ENCODE data around the gene SLC37A1.

SLC37A1 gene

DNA sequence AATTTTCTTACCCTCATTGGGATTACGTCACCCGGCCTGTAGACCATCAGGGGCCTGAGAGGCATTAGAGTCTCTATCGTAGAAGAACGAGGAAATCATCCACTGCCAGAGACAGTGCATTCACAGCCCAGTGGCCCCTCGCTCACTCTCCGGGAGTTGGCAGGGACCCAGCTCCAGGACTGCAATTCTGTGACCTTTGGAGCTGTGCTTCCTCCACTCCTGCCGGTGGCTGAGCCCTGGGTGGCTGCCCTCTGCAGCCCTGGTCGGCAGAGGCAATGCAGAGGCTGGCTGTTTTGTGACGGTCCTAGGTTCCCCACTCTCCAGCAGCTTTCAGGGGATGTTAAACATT, 12.7 kb downstream of the SLC37A1 start:
- DNase-seq (ENCODE audit: low read depth, low spot score): no peak

DNA sequence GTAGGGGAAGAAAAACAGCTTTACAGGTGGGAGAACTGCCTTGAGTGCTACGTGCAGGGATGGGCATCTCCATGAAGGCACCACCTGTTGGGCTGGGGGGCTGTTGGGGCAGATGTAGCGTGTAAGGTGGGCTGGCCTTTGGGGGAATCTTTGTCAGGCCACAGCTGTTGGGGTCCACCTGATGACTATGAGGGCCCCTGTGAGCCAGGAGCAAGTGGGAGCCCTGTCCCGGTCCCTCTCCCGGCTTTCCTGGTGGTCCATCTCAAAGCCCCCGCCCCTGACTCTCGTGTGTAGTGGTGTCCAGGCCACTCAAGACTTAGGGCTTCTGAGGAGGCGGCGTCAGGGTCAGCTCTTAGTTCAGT, 13.5 kb downstream of the SLC37A1 start:
- DNase-seq (ENCODE audit: low read depth, low spot score): no peak

DNA sequence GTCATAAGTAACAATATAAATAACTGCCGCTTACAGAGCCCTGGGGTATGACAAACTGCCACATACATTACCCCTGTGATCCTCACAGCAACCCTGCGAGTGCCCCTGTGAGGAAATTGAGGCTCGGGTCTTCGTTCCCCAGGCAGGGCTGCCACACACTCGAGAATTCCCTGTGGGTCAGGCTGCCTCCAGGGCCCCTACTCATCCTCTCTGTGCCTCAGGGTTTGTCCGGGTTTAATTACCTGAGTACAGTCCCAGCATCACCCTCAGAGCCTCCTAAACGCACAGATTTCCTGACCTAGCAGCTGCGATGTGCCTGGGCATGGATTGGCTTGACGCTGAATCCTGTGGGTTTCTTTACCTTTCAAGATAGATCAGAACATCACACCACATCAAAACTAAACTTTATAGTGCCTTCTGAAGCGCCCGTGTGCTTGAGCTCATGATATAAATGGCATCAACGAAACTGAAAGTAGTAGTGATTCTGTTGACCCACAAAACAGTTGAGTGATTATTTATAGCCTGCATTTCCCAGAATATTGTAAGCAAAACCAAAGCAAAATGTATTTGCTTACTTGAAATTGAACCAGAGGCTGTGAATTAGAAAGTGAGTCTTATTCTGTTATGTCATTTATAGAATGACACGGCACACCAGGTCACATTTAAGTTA, 14.0 kb downstream of the SLC37A1 start:
- no peak for DNase-seq (ENCODE audit: low read depth, low spot score)

DNA sequence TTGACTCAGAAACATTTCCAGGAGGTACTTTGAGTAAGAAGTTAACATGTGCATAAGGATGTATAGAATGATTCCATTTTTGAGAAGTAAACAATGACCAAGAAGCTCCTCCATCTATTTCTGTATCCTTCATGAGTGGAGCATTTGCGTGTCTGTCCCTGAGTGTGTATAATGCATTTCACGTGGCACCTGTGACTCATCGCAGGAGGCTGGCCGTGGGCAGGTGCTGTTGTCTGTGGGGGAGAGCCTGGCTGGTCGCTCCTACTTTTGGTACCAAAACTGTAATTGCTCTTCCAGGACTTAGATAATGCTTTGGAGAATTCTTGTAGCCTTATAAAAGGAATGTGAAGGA, 16.5 kb downstream of the SLC37A1 start:
- no peak for DNase-seq (ENCODE audit: low read depth, low spot score)

DNA sequence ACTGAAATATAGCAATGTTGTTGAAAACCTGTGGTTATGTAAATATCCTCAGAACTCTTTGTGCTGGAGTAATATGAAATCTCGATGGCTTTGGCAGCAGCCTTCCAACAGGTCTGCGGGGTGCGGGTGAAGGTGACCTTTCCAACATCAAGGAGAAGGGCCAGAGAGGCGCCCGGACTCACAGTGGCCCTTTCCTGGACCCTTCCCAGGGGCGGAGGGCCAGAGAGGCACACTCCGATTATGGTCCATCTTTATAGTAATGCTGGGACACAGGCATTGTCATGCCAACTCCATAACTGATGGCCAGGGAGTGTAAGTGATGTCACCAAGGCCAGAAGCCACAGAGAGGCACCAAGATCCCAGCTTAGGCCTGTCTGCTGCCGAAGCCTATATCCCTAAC, 18.1 kb downstream of the SLC37A1 start:
- no peak for DNase-seq (ENCODE audit: low read depth, low spot score)

DNA sequence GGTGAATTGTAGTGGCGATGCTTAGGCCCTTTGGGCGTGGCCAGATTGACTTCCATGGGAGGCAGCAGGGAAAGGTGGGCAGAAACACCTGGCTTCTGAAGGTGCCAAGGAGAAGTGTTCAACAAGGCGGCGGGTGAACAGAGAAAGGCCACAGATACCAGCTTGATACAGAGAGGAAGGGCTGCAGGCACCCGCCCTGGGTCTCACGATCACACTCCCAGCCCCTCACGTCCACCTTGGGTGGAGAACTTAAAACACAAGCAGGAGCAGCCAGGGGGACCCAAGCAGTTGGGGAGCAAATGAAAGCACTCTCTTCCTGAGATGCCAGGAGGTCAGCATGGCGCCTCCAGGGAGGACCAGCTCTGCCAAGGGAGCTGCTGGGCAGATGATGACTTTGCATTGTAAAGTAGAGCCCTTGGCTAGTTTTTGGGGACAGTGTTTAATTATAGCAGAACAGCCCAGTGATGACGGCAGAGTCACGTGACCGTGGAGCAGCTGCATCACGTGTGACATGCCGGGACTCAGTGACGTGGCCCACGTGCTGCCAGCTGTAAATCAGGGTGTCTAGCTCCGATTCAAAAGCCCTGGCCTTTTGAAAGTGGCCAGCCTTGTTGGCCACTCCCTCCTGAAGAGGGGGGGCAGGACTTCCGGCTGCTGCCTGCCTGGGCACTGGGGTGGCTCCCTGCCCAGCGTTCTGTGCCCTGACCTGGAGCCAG, 19.0 kb downstream of the SLC37A1 start:
- DNase-seq (ENCODE audit: low read depth, low spot score): no peak

DNA sequence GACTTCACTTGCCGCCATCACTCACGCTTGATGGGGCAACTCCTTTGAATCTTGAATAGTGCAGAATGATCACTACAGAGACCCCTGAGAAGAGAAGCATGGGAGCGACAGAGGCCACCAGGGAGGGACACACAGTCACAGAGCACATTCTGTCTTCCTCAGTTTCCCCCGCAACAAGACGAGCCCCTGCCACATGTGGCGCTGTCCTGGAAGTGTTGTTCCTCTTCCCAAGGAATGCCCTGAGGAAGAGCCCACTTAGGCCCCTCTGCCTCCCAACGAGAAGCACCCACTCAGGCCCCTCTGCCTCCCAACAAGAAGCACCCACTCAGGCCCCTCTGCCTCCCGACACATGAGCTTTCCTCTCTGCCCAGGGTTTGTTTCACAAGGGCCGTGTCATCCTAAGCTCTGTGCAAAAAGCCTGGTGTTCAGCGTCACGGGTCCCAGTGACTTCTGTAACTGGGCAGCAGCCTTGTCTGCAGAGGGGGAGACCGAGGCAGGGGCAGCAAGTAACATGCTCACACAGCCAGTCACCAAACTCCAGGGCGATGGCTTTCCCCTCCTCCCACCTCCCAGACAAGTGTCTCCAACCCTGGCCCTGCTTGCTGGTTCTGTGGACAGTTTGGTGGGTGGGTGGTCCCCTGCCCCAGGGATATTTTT, 19.8 kb downstream of the SLC37A1 start:
- no peak for DNase-seq (ENCODE audit: low read depth, low spot score)

DNA sequence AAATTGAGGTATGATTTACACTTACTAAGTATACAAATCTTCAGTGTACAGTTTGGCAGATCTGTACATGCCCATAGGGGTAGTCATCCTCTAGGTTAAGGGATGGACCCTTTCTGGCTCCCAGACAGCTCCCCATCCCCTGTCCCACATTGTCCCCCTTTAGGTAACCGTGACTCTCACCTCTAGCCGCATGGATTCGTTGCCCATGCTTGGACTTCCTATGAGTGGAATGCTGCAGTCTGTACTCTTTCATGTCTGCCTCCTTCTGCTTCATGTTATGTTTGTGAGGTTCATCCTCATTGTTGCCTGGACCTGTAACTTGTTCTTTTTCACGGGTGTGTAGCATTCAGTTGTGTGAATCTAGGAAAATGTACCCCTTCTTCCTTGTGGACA, 20.3 kb downstream of the SLC37A1 start:
- no peak for DNase-seq (ENCODE audit: low read depth, low spot score)

DNA sequence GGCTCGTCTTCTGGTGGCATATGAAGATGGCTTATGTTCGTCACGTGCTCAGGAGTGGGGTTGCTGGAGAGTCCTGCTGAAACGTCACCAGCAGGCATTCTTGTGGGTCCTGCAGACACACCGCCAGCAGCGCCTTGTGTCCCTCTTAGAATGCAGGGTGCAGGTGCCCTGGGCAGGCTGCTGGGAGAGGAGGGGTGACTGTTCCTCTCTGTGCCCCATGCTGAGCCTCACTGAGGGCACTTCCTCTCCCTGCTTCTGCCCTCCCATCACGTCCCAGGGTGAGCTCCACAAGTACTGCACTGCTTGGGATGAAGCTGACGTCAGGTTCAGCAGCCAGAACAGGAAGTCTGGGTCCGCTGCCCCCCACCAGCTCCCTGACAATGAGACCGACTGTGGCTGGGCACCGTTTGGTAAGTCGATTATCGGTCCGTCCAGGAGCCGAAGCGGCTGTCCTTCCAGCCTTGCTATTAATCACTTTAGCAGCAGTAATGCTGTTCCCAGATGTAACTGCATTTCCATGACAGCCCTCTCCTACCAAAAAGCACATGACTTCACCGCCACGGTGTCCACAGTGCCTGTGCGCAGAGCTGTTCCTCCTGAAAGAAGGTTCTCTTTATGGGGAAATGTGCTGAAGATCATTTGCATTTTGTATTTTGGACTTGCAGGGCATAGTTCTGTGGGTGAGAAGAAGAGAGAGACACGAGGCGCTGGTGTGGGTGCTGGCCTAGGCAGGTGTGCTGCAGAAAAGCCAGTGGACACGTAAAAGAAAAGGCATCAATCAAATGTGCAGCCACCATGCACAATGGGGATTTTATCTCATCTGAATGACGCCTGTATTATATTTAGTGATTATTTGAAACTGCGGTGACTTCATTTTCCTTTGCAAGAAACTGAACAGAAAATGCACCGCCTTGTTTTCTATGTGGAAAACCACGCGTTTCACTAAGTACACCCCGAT, 21.0 kb downstream of the SLC37A1 start:
- no peak for DNase-seq (ENCODE audit: low read depth, low spot score)

DNA sequence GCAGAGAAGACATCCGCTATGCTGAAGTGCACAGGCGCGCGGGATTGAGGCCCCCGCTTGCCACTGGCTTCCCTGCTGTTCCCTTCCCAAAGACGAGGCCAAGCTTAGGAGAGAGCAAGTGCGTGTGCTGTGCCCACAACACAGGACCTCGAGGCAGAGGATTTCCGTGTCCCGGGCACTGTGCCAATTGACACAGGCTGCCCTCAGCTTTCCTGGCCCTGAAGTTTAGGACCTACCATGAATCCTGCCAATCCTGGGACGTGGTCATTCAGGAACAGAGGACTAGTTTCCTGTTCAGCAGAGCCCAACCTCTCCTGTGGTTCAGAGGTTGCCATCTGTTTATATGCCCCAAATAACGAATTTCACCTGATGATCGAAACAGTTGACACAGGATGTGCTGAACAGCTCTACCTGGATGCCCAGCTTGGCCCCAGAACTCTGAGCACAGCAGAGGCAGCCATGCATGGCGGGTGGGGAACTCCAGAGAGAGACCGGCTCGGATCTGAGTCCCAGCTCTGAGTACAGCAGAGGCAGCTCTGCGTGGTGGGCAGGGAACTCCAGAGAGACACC, 22.0 kb downstream of the SLC37A1 start:
- no peak for DNase-seq (ENCODE audit: low read depth, low spot score)

DNA sequence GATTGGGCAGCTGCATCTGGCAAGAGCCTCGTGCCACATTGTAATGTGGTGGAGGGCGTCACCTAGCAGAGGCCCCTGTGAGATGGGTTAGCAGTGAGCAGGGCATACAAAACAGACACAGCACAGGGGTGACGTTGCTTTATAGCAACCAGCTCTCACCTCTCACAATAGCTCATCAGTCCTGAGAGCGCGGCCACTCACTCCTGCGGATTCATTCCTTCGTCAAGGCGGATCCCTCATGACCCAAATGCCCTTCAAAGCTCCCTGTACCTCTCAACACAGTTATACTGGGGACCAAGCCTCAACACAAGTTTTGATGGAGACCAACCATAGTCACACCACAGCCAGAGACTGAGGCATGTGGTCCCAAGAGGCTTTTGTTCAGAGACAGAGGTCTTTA, 22.9 kb downstream of the SLC37A1 start:
- no peak for DNase-seq (ENCODE audit: low read depth, low spot score)

DNA sequence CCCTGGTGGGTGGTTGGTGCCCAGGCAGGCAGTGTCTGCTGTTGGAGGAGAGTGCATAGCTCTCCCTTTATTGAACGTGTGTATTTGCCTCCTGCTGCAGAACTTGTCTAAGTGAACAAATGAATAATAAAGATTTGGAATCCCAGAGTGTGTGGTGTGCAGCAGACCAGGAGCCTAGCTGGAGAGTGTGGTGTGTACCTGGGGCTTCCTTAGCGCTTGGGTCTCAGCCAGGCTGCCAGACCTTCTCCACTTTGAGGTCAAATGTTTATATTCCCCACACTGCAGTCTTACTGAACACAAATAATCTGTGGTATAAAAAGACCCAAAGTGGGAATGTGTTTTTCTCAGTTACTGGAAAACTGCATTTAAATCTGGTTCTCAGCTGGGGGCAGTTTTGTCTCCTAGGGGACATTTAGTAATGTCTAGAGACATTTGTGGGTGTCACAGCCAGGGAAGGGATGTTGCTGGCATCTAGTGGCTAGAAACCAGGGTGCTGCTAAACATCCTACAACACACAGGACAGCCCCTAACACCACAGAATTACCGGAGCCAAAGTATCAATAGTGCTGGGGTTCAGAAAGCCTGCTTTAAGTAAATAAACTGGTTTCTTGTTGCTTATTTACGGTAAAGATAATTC, 23.6 kb downstream of the SLC37A1 start:
- DNase-seq (ENCODE audit: low read depth, low spot score): no peak

DNA sequence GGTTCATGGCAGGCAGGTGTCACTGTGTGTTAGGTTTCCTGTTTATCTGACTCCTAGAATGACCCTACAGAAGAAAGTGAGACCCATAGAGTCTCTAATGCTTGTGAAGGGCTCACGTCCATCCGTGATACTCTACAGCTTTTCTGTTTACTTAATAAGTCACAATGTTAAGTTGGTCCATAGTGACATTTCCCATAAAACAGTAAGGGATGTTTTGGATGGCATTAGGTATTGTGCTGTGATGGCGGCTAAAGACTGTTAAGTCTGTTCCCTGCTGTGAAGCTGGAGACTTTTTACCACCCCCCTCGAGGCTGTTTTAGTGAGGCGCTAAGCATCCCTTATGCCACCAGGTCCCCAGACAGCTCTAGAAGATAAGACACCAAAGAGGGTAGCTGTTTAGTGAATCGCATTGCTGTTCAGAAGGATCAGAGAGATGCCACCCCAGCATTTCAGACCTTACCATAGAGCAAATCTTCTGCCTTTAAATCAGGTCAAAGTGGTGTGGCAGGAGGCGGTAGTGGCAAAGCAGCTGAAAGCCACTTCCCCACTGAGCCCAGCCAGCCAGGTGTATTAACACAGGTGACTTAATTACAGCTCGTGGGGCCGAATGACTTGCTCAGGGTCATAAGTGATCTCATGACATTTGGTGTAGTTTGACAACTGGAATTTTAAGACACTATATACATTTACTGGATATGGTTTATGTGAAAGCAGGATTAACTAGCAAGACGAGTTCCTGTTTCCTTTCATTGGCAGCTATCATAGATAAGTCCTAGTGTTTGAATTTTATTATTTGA, 25.0 kb downstream of the SLC37A1 start:
- no peak for DNase-seq (ENCODE audit: low read depth, low spot score)

DNA sequence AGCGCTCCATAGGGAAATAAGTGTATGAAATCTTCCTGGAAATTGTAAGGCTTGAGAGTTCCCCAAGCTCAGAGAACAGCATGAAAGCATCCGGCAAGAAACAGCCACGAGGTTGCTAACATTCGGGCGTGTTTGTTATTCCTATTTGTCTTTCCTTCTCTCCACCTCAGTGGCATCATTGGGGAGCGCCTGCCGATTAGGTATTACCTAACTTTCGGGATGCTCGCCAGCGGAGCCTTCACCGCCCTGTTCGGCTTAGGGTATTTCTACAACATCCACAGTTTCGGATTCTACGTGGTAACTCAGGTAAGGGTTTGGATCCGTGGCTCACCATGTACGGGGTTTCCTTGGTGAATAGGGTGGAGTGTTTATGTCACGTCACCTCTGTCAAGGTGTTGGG, 25.7 kb downstream of the SLC37A1 start:
- DNase-seq (ENCODE audit: low read depth, low spot score): no peak

DNA sequence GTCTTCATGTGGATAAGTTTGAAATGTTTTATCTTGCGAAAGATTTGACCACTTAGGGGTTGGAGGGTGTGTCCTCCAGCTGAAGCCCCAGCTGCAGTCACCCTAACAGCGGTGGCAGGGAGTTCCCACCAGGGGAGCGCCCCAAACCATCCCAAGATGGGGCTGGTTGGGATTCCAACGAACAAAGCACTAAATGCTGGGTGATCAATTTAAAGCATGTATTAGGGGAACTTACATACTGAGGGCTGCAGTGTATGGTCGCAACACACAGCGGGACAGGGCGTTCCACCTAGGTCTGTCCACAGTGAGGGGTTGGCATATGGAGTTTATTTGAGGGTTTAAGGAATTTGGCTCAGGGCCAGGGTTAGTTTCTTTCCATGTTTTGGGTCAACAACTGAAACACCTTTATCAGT, 26.3 kb downstream of the SLC37A1 start:
- DNase-seq (ENCODE audit: low read depth, low spot score): no peak

DNA sequence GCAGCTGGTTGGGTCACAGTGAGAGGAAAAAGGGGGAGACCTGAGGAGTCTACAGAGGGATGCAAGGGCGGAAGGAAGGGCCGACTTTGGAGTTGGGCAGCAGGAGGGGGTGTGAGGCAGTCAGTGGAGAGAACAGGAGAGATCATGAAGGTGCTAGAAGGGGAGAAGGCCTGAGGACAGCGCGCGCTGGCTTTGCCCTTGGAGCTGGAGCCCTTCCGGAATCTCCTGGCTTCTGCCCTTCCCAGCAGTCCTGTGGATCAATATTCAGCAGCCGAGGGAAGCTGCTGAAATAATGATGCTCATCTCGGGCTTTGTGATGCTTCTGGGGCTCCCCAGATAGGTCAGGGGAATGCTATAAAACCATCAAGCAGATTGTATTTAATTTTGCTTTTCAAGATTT, 26.7 kb downstream of the SLC37A1 start:
- DNase-seq (ENCODE audit: low read depth, low spot score): no peak

DNA sequence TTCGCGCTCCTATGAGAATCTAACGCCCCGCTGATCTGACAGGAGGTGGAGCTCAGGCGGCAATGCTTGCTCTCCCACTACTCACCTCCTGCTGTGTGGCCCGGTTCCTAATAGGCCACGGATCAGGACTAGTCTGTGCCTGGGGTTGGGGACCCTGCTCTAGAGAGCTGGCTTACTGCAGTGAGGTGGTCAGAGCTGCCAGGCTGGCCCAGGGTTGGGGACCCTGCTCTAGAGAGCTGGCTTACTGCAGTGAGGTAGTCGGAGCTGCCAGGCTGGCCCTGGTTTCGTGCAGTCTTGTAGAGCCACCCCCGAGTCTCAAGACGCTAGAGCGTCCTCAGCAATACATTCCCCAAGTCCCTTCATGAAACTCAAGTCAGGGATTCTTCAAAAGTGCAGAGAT, 27.5 kb downstream of the SLC37A1 start:
- no peak for DNase-seq (ENCODE audit: low read depth, low spot score)

DNA sequence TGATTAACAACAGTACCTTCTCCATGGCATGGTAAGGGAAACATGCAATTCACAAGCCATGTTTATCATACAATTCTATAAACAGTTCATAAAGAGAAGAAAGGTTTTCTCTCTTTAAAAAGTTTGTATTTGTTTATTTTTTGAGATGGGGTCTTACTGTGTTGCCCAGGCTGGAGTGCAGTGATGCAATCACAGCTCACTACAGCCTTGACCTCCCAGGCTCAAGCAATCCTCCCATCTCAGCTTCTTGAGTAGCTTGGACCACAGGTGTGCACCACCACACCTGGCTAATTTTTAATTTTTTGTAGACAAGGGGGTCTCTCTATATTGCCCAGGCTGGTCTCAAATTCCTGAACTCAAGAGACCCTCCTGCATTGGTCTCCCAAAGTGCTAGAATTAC, 28.0 kb downstream of the SLC37A1 start:
- no peak for DNase-seq (ENCODE audit: low read depth, low spot score)

DNA sequence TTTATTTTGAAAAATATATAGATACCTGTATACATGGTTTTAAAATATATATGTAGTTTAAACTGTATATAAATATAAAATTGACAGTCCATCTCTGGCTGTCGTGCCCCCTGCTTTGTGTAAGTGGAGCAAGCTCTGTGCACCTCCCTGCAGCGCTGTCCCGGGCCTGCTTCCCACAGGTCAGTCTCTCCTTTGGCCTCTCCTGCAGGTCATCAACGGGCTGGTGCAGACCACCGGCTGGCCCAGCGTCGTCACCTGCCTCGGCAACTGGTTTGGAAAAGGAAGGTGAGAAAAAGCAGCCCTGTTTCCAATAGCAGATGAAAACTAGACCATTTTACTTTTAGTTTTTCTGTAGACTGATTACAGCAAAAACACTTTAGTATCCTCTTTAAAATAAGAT, 28.5 kb downstream of the SLC37A1 start:
- no peak for DNase-seq (ENCODE audit: low read depth, low spot score)

DNA sequence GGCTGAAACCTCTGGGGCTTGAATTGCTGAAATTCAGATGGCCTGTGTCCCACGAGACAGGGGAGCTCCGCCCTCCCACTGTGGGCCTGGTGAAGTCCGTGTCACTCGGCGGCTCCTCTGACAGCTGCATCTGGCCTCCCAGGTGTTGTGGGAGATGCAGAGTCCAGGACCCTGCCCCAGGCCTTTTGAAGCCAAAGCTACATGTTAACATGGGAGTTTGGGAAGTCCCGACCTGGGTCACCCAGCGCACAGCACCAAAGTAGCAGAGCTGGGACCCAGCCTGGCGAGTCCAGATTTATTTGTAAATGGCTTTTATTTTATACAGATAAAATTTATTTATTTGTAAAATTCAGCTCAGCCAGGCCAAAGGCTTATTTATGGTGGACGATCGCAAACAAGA, 28.9 kb downstream of the SLC37A1 start:
- DNase-seq (ENCODE audit: low read depth, low spot score): no peak

Measured in iPS DF 19.7 (cell line).